ENCODE results near the gene UBR2.

- TF ChIP-seq POLR2A (IDR thresholded peaks at IDR 0.05; ENCODE audit: insufficient read depth in 1 of 2, low read depth in 2 of 2, low read length in 2 of 2) (no peak), FOXK2 (IDR thresholded peaks at IDR 0.05) (no peak), CTCF (CRISPR knock-in tag; IDR thresholded peaks at IDR 0.05) (no peak), SP2 (CRISPR knock-in tag; IDR thresholded peaks at IDR 0.05) (no peak), EP300 (IDR thresholded peaks at IDR 0.05; ENCODE audit: low read depth in 2 of 2, low read length in 2 of 2) (no peak), EP300 (CRISPR knock-in tag; IDR thresholded peaks at IDR 0.05; ENCODE audit: borderline replicate concordance) (no peak), ZNF280B (CRISPR knock-in tag; IDR thresholded peaks at IDR 0.05; ENCODE audit: borderline replicate concordance) (no peak), ARID2 (CRISPR knock-in tag; IDR thresholded peaks at IDR 0.05; ENCODE audit: borderline replicate concordance) (no peak), NFIB (CRISPR knock-in tag; IDR thresholded peaks at IDR 0.05; ENCODE audit: borderline replicate concordance) (no peak), FOXM1 (CRISPR knock-in tag; IDR thresholded peaks at IDR 0.05) (no peak), ATF2 (CRISPR knock-in tag; IDR thresholded peaks at IDR 0.05) (no peak)
Measured at GRCh38 chr6:42679358-42679757, 115.5 kb downstream of the UBR2 start.
